Measurements from ENCODE around the gene CEACAM16.
"Not testable (repeated sequence)": the region's sequence is repeated elsewhere in the genome, so short reads cannot be mapped to it uniquely, and the experiment has no call there.

The CEACAM16 gene

GRCh38 chr19:44703336-44704078 lies 4.6 kb downstream of the CEACAM16 start:
- no peak for DNase-seq

- no peak for DNase-seq
Observed at GRCh38 chr19:44704982-44705381, 6.0 kb downstream of the CEACAM16 start.

GRCh38 chr19:44705502-44706010 lies 6.6 kb downstream of the CEACAM16 start:
- DNase-seq: no peak

- no peak for DNase-seq
Observed at GRCh38 chr19:44706506-44707236, 7.7 kb downstream of the CEACAM16 start.

GRCh38 chr19:44707794-44708193 lies 8.8 kb downstream of the CEACAM16 start:
- DNase-seq: no peak

- no peak for DNase-seq
Observed at GRCh38 chr19:44708940-44709339, 10.0 kb downstream of the CEACAM16 start.

GRCh38 chr19:44709434-44710266 lies 10.7 kb downstream of the CEACAM16 start:
- DNase-seq: not testable (repeated sequence)

GRCh38 chr19:44710483-44710882 lies 11.5 kb downstream of the CEACAM16 start:
- no peak for DNase-seq

- DNase-seq: peak in 1 of 4 experiments; percentile 28
Observed at GRCh38 chr19:44712864-44713515, 14.0 kb downstream of the CEACAM16 start.

GRCh38 chr19:44714597-44715169 lies 15.7 kb downstream of the CEACAM16 start:
- no peak for DNase-seq

GRCh38 chr19:44717603-44718002 lies 18.7 kb downstream of the CEACAM16 start:
- DNase-seq: no peak

- peak in 3 of 4 experiments; percentile 27 to 52 (median 42) for DNase-seq
Observed at GRCh38 chr19:44718441-44719261, 19.7 kb downstream of the CEACAM16 start.

GRCh38 chr19:44719262-44719701 lies 20.3 kb downstream of the CEACAM16 start:
- no peak for DNase-seq

- DNase-seq: not testable (repeated sequence)
Observed at GRCh38 chr19:44720396-44720795, 21.4 kb downstream of the CEACAM16 start.

- peak in 2 of 4 experiments; percentile 41 to 50 for DNase-seq
Observed at GRCh38 chr19:44720945-44721344, 22.0 kb downstream of the CEACAM16 start.

GRCh38 chr19:44721369-44721768 lies 22.4 kb downstream of the CEACAM16 start:
- peak in 2 of 4 experiments; percentile 46 for DNase-seq

- peak; percentile 92 to 97 (median 94) for DNase-seq
Observed at GRCh38 chr19:44722131-44723121, 23.5 kb downstream of the CEACAM16 start.

- peak in 1 of 4 experiments; percentile 80 for DNase-seq
Observed at GRCh38 chr19:44723299-44723951, 24.5 kb downstream of the CEACAM16 start.

- DNase-seq: peak; percentile 92 to 93 (median 93)
Observed at GRCh38 chr19:44723952-44724319, 25.0 kb downstream of the CEACAM16 start.

All from suppressor macrophage (primary cell).